Astrocyte (in vitro differentiated cells and primary cell): ENCODE results near the gene AKR1C3.

Experiments
- EZH2 ChIP-seq: IDR thresholded peaks from 2 replicates; pipeline ENCODE4 v1.6.1; 2012; ENCODE audit warnings: mild to moderate bottlenecking, low read length, inconsistent platforms; ENCODE audit not compliant: insufficient read depth
- TF ChIP-seq, protein P1 (sequence below): IDR thresholded peaks from 2 replicates; pipeline ENCODE4 v1.5.1; 2011; ENCODE audit warnings: low read depth, mild to moderate bottlenecking, inconsistent platforms, low read length, moderate library complexity; ENCODE audit not compliant: insufficient read depth

DNA sequence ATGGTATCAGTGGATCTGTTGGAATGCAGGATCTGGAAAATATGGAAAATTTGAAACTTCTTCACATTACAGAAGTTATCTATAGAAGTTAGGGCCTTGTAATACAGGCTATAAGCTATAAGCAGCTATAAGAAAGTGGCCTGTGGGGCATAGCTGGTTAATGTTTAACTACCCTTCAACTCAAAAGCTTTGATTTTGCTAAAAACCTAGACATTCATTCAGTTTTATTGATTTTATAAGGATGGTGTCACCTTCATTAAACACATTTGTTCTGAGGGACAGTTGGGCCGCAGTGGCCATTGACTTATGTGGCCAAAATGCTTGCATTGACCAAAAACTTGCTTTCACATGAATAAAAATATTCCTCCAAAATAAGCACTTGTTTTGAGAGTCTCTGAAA is 13.1 kb upstream of the AKR1C3 start:
- TF ChIP-seq, protein P1, sequence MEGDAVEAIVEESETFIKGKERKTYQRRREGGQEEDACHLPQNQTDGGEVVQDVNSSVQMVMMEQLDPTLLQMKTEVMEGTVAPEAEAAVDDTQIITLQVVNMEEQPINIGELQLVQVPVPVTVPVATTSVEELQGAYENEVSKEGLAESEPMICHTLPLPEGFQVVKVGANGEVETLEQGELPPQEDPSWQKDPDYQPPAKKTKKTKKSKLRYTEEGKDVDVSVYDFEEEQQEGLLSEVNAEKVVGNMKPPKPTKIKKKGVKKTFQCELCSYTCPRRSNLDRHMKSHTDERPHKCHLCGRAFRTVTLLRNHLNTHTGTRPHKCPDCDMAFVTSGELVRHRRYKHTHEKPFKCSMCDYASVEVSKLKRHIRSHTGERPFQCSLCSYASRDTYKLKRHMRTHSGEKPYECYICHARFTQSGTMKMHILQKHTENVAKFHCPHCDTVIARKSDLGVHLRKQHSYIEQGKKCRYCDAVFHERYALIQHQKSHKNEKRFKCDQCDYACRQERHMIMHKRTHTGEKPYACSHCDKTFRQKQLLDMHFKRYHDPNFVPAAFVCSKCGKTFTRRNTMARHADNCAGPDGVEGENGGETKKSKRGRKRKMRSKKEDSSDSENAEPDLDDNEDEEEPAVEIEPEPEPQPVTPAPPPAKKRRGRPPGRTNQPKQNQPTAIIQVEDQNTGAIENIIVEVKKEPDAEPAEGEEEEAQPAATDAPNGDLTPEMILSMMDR, result no peak
- no peak for TF ChIP-seq EZH2
